B cell (primary cell): ENCODE data around the gene PDLIM7. TPM values are rescaled to one million over a fixed set of nuclear protein-coding genes. Genes with fewer than 3 reads are reported as not detected.

Experiments used
- ATAC-seq: fragments of 200-7000 bp; cut with Tn5 transposase; one replicate; pipeline ENCODE4 v1.10.0; 2021; ENCODE audit warnings: low read depth, mild to moderate bottlenecking, moderate number of reproducible peaks, moderate library complexity
- CTCF ChIA-PET: fragments of 350-600 bp; sonication (Branson Sonifier 250); formaldehyde crosslinking; loops from one replicate; lab custom pipeline; 2021; ENCODE audit warnings: antibody characterized with exemption, inconsistent platforms; lab: Charles Lee
- POLR2A ChIA-PET: fragments of 350-600 bp; sonication (Branson Sonifier 250); formaldehyde crosslinking; loops from one replicate; lab custom pipeline; 2021; ENCODE audit warnings: antibody characterized with exemption; lab: Charles Lee
- DNase-seq: peaks from one replicate; pipeline ENCODE4 v3.0.0; 2013
- H2AFZ ChIP-seq: 2 replicates; pipeline ENCODE4 v1.6.1; 2012; ENCODE audit warnings: mild to moderate bottlenecking, low read depth, low read length; ENCODE audit not compliant: insufficient read depth, poor library complexity, severe bottlenecking
- H3K27ac ChIP-seq, 2 donors: 1 replicate in 1 of 2; 2 replicates in 1 of 2; pipeline ENCODE4 v1.5.1; 2012 to 2013; ENCODE audit warnings: low read length in 2 of 2, mild to moderate bottlenecking in 2 of 2, moderate library complexity in 1 of 2
- H3K27me3 ChIP-seq, 4 experiments: fragments of 200-600 bp in 1 of 4; sonication (generic) in 1 of 4; replicated peaks in 1 of 4; 1 replicate in 2 of 4; 2 replicates in 2 of 4; pipeline versions ENCODE4 v1.6.1 to v1.7.0; 2013 to 2016; ENCODE audit warnings: low read length in 3 of 4, mild to moderate bottlenecking in 2 of 4, mixed read lengths in 1 of 4, moderate library complexity in 1 of 4; ENCODE audit not compliant: insufficient read depth in 4 of 4, control insufficient read depth in 3 of 4; ENCODE audit errors: control extremely low read depth in 1 of 4
- H3K36me3 ChIP-seq, 2 experiments: replicated peaks in 1 of 2; 1 replicate in 1 of 2; 2 replicates in 1 of 2; pipeline versions ENCODE4 v1.6.1 to v1.7.1; 2013; ENCODE audit warnings: low read length in 1 of 2; ENCODE audit not compliant: insufficient read depth in 2 of 2, control insufficient read depth in 1 of 2; ENCODE audit errors: control extremely low read depth in 1 of 2, extremely low read depth in 1 of 2
- H3K4me1 ChIP-seq, 2 donors: fragments of 200-600 bp in 1 of 2; sonication (generic) in 1 of 2; 1 replicate in 1 of 2; 2 replicates in 1 of 2; pipeline versions ENCODE4 v1.5.1 to v1.6.1; 2013 to 2017; ENCODE audit warnings: low read length in 2 of 2; ENCODE audit not compliant: control insufficient read depth in 2 of 2, insufficient read depth in 2 of 2
- H3K4me2 ChIP-seq: replicated peaks from 2 replicates; pipeline ENCODE3; 2012; ENCODE audit warnings: mild to moderate bottlenecking, low read depth, low read length; ENCODE audit not compliant: poor library complexity, severe bottlenecking
- H3K4me3 ChIP-seq, 5 experiments: fragments of 200-600 bp in 1 of 5; sonication (generic) in 1 of 5; 1 replicate in 3 of 5; 2 replicates in 2 of 5; pipeline versions ENCODE4 v1.5.1 to v1.7.0; 2011 to 2016; ENCODE audit warnings: low read length in 4 of 5, mild to moderate bottlenecking in 4 of 5, low read depth in 2 of 5, control low read depth in 1 of 5, moderate library complexity in 1 of 5; ENCODE audit not compliant: insufficient read depth in 1 of 5; ENCODE audit errors: control extremely low read depth in 1 of 5, extremely low read depth in 1 of 5
- H3K79me2 ChIP-seq: fragments of 200-600 bp; sonication (generic); one replicate; pipeline ENCODE4 v1.6.0; 2016; ENCODE audit warnings: low read length; ENCODE audit not compliant: control insufficient read depth, insufficient read depth
- H3K9ac ChIP-seq: fragments of 200-600 bp; sonication (generic); 2 replicates; pipeline ENCODE4 v1.6.1; 2017; ENCODE audit warnings: mild to moderate bottlenecking, low read length, moderate library complexity
- H3K9me3 ChIP-seq, 3 donors: one replicate each; pipeline versions ENCODE4 v1.6.1 to v1.7.1; 2013; ENCODE audit warnings: low read length in 2 of 3; ENCODE audit not compliant: control insufficient read depth in 2 of 3, insufficient read depth in 1 of 3; ENCODE audit errors: control extremely low read depth in 1 of 3
- H4K20me1 ChIP-seq: 2 replicates; pipeline ENCODE4 v1.6.0; 2012; ENCODE audit warnings: mild to moderate bottlenecking, low read length; ENCODE audit not compliant: insufficient read depth, control insufficient read depth, poor library complexity, severe bottlenecking
- H3K27ac Mint-ChIP-seq: one replicate; pipeline ENCODE4 v1.8.0; 2021; ENCODE audit warnings: mixed read lengths
- H3K27me3 Mint-ChIP-seq: one replicate; pipeline ENCODE4 v1.8.0; 2021; ENCODE audit warnings: mixed read lengths
- H3K4me1 Mint-ChIP-seq: one replicate; pipeline ENCODE4 v1.8.0; 2021; ENCODE audit warnings: mixed read lengths
- H3K4me3 Mint-ChIP-seq: one replicate; pipeline ENCODE4 v1.8.0; 2021; ENCODE audit warnings: mixed read lengths
- H3K9me3 Mint-ChIP-seq: one replicate; pipeline ENCODE4 v1.8.0; 2022; ENCODE audit warnings: mixed read lengths; ENCODE audit not compliant: insufficient read depth
- EZH2 ChIP-seq: IDR thresholded peaks from 2 replicates; pipeline ENCODE4 v1.6.1; 2012; ENCODE audit warnings: borderline replicate concordance, low read depth, mild to moderate bottlenecking, moderate library complexity, low read length; ENCODE audit not compliant: insufficient read depth, poor library complexity, severe bottlenecking
- WGBS: methylation state at CpG from one replicate; pipeline ENCODE4 v1.1.5; 2013; ENCODE audit warnings: missing lambda C conversion rate; ENCODE audit not compliant: insufficient coverage; 5-methylcytosine and 5-hydroxymethylcytosine counted together
- intact Hi-C: fragments of 100-400 bp; cut with micrococcal nuclease; formaldehyde crosslinking; loops from one replicate; pipeline ENCODE4 v1.10.0; 2022
- polyA plus RNA-seq: library from polyadenylated mRNA; depleted of rRNA; stranded (reverse); fragments of >200 nt; gene quantifications from 2 replicates; pipeline ENCODE4 v1.2.3, GENCODE V29; 2012
- total RNA-seq, 2 donors: library from RNA; stranded (reverse); fragments of 120-200 nt in 1 of 2; gene quantifications; 1 replicate in 1 of 2; 2 replicates in 1 of 2; pipeline versions ENCODE4 v1.2.3 to v1.2.4, GENCODE V29; 2013 to 2022
- TF ChIP-seq, protein P1 (sequence below): fragments of 200-600 bp; IDR thresholded peaks from one replicate; pipeline ENCODE4 v1.8.0; 2022; ENCODE audit warnings: antibody characterized with exemption, mild to moderate bottlenecking

Gene PDLIM7
- total and polyA plus RNA-seq, 2 donors (not counting 1 experiment from before 2014, with no cell fraction given) = 23.9 to 25.8 TPM

- H3K9ac ChIP-seq = no peak overlapping the region
- no peaks in the 10 kb centered on the region for H3K79me2 ChIP-seq
- Mint-ChIP-seq H3K27me3 (peaks cover 13% of the 10 kb centered on the region), H3K4me1 (peaks cover 15% of the 10 kb centered on the region), H3K4me3 (peak overlapping the region; percentile 45), H3K9me3 (no peaks in the 10 kb centered on the region), H3K27ac (no peak overlapping the region)
- no peaks in the 10 kb centered on the region for H3K9me3 ChIP-seq
- ATAC-seq (no peak), DNase-seq (no peak)
- no peaks in the 10 kb centered on the region for H3K36me3 ChIP-seq
- no peak overlapping the region for H3K27ac ChIP-seq
- no peak overlapping the region for H3K4me2 ChIP-seq
- no peak overlapping the region for H2AFZ ChIP-seq
- intact Hi-C loops = no loop called here
- POLR2A ChIA-PET = no interaction called here
- H3K27me3 ChIP-seq = peaks cover 0 to 24% (median 7%) of the 10 kb centered on the region in 4 experiments
- H3K4me1 ChIP-seq = peaks cover 7 to 15% of the 10 kb centered on the region in 2 donors
- CTCF ChIA-PET = interaction anchor here (0.9 to 1.5 kb wide), 4 partner anchors 16 to 102 kb away, joined by 3 to 5 read pairs (median 4); no protein-coding TSS in a partner anchor
- TF ChIP-seq, protein P1, sequence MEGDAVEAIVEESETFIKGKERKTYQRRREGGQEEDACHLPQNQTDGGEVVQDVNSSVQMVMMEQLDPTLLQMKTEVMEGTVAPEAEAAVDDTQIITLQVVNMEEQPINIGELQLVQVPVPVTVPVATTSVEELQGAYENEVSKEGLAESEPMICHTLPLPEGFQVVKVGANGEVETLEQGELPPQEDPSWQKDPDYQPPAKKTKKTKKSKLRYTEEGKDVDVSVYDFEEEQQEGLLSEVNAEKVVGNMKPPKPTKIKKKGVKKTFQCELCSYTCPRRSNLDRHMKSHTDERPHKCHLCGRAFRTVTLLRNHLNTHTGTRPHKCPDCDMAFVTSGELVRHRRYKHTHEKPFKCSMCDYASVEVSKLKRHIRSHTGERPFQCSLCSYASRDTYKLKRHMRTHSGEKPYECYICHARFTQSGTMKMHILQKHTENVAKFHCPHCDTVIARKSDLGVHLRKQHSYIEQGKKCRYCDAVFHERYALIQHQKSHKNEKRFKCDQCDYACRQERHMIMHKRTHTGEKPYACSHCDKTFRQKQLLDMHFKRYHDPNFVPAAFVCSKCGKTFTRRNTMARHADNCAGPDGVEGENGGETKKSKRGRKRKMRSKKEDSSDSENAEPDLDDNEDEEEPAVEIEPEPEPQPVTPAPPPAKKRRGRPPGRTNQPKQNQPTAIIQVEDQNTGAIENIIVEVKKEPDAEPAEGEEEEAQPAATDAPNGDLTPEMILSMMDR = no peak
- TF ChIP-seq EZH2 = no peak
- WGBS = 86% methylated on average over 3 of the region's 10 CpGs
- peaks cover 11% of the 10 kb centered on the region for H4K20me1 ChIP-seq
- H3K4me3 ChIP-seq = no peak overlapping the region
These were observed 26.5 kb downstream of the PDLIM7 start for GRCh38 chr5:177470759-177471536.
